H1 (cell line): ENCODE results near the gene CEP57. TPM values are rescaled to one million over a fixed set of nuclear protein-coding genes. Genes with fewer than 3 reads are reported as not detected.
A peak's percentile ranks its signal among the peaks of the same experiment; 100 is the strongest.

Experiments
- CTCF ChIA-PET: fragments of 300-600 bp; sonication (Branson Sonifier 250); formaldehyde crosslinking; loops from one replicate; lab custom pipeline; 2021; ENCODE audit not compliant: partially characterized antibody; lab: Charles Lee
- POLR2A ChIA-PET: fragments of 300-600 bp; sonication (Branson Sonifier 250); formaldehyde crosslinking; loops from one replicate; lab custom pipeline; 2021; ENCODE audit warnings: inconsistent platforms; ENCODE audit not compliant: partially characterized antibody; lab: Charles Lee
- DNase-seq, 2 experiments: peaks; one replicate each; pipeline versions ENCODE4 v3.0.0 to v3.0.0-alpha.2; 2010 to 2022; ENCODE audit warnings: low spot score in 2 of 2, low read depth in 1 of 2, mixed read lengths in 1 of 2
- FAIRE-seq: peaks from 2 replicates; lab custom pipeline; 2011; peaks lifted over from hg19 to GRCh38; lab: Jason Lieb, UNC
- H2AFZ ChIP-seq: 2 replicates; pipeline ENCODE4 v1.8.1; 2012; ENCODE audit warnings: low read length, inconsistent platforms
- H2AK5ac ChIP-seq: 2 replicates; pipeline ENCODE4 v1.6.1; 2013; ENCODE audit warnings: low read depth, low read length
- H2BK120ac ChIP-seq: replicated peaks from 2 replicates; pipeline ENCODE3; 2013; ENCODE audit warnings: low read depth, low read length, inconsistent platforms
- H2BK12ac ChIP-seq: 2 replicates; pipeline ENCODE4 v1.6.1; 2013; ENCODE audit warnings: low read depth, low read length
- H2BK15ac ChIP-seq: 2 replicates; pipeline ENCODE4 v1.6.1; 2013; ENCODE audit warnings: low read length
- H2BK20ac ChIP-seq: 2 replicates; pipeline ENCODE4 v1.6.1; 2013; ENCODE audit warnings: low read length
- H2BK5ac ChIP-seq: 2 replicates; pipeline ENCODE4 v1.6.1; 2013; ENCODE audit warnings: low read depth, low read length
- H3K14ac ChIP-seq: 2 replicates; pipeline ENCODE4 v1.6.1; 2013; ENCODE audit warnings: inconsistent platforms; ENCODE audit not compliant: insufficient read length
- H3K18ac ChIP-seq: 2 replicates; pipeline ENCODE4 v1.6.1; 2013; ENCODE audit warnings: low read length; ENCODE audit errors: extremely low read depth
- H3K23ac ChIP-seq: 2 replicates; pipeline ENCODE4 v1.6.1; 2013; ENCODE audit warnings: inconsistent platforms; ENCODE audit not compliant: insufficient read length
- H3K23me2 ChIP-seq: 2 replicates; pipeline ENCODE4 v1.6.1; 2013; ENCODE audit warnings: low read depth, low read length
- H3K27ac ChIP-seq: 2 replicates; pipeline ENCODE4 v1.6.1; 2011; ENCODE audit warnings: low read depth, low read length, inconsistent platforms
- H3K27me3 ChIP-seq, 4 experiments: replicated peaks in 1 of 4; 1 replicate in 1 of 4; 2 replicates in 3 of 4; pipeline versions ENCODE4 v1.6.1 to v1.8.1; 2011 to 2013; ENCODE audit warnings: low read length in 3 of 4, mild to moderate bottlenecking in 3 of 4, inconsistent platforms in 2 of 4, mixed read lengths in 2 of 4, moderate library complexity in 1 of 4; ENCODE audit not compliant: control insufficient read depth in 3 of 4, insufficient read depth in 3 of 4; ENCODE audit errors: extremely low read depth in 1 of 4
- H3K36me3 ChIP-seq, 4 experiments: 2 replicates each; pipeline versions ENCODE4 v1.6.1 to v1.8.1; 2011 to 2013; ENCODE audit warnings: mild to moderate bottlenecking in 4 of 4, low read length in 3 of 4, moderate library complexity in 2 of 4, control low read depth in 1 of 4, inconsistent platforms in 1 of 4; ENCODE audit not compliant: insufficient read depth in 4 of 4, control insufficient read depth in 2 of 4
- H3K4ac ChIP-seq: replicated peaks from 2 replicates; pipeline ENCODE3; 2013; ENCODE audit warnings: low read length, low read depth, mixed read lengths, inconsistent platforms; ENCODE audit not compliant: insufficient read length
- H3K4me1 ChIP-seq, 4 experiments: replicated peaks in 1 of 4; 1 replicate in 1 of 4; 2 replicates in 3 of 4; pipeline versions ENCODE4 v1.6.1 to v1.8.1; 2011 to 2013; ENCODE audit warnings: low read length in 3 of 4, inconsistent platforms in 2 of 4, mixed read lengths in 1 of 4; ENCODE audit not compliant: insufficient read depth in 4 of 4, control insufficient read depth in 3 of 4
- H3K4me2 ChIP-seq, 2 experiments: 2 replicates each; pipeline versions ENCODE4 v1.6.1 to v1.8.1; 2011 to 2013; ENCODE audit warnings: low read depth in 2 of 2, low read length in 2 of 2, control low read depth in 1 of 2, inconsistent platforms in 1 of 2, mild to moderate bottlenecking in 1 of 2; ENCODE audit not compliant: insufficient read depth in 1 of 2
- H3K4me3 ChIP-seq, 4 experiments: fragments of 200-600, 300-600 bp in 1 of 4; sonication (generic), shearing (Covaris generic), sonication (Bioruptor Twin) in 1 of 4; 2 replicates each; pipeline versions ENCODE4 v1.5.1 to v1.8.1; 2011 to 2016; ENCODE audit warnings: low read length in 4 of 4, low read depth in 3 of 4, control low read depth in 2 of 4, inconsistent platforms in 2 of 4, mild to moderate bottlenecking in 2 of 4, mixed read lengths in 1 of 4, moderate library complexity in 1 of 4; ENCODE audit not compliant: insufficient read depth in 2 of 4; ENCODE audit errors: extremely low read depth in 1 of 4
- H3K56ac ChIP-seq: replicated peaks from 2 replicates; pipeline ENCODE3; 2013; ENCODE audit warnings: low read depth, mild to moderate bottlenecking, mixed read lengths, low read length, inconsistent platforms; ENCODE audit not compliant: insufficient read length
- H3K79me1 ChIP-seq: 2 replicates; pipeline ENCODE4 v1.6.1; 2013; ENCODE audit warnings: low read depth, low read length, control low read depth
- H3K79me2 ChIP-seq, 2 experiments: 2 replicates each; pipeline versions ENCODE4 v1.6.1 to v1.8.1; 2012 to 2013; ENCODE audit warnings: low read length in 2 of 2, mild to moderate bottlenecking in 2 of 2, inconsistent platforms in 1 of 2; ENCODE audit not compliant: insufficient read depth in 2 of 2, control insufficient read depth in 1 of 2
- H3K9ac ChIP-seq, 4 experiments: replicated peaks in 1 of 4; 1 replicate in 1 of 4; 2 replicates in 3 of 4; pipeline versions ENCODE4 v1.6.1 to v1.8.1; 2011 to 2013; ENCODE audit warnings: low read depth in 3 of 4, low read length in 3 of 4, control low read depth in 2 of 4, mild to moderate bottlenecking in 2 of 4, moderate library complexity in 2 of 4, inconsistent platforms in 1 of 4; ENCODE audit errors: extremely low read depth in 1 of 4
- H3K9me3 ChIP-seq, 2 experiments: 2 replicates each; pipeline versions ENCODE4 v1.6.1 to v1.8.1; 2012 to 2013; ENCODE audit warnings: mild to moderate bottlenecking in 2 of 2, moderate library complexity in 2 of 2, control low read depth in 1 of 2, inconsistent platforms in 1 of 2, low read depth in 1 of 2, low read length in 1 of 2, mixed read lengths in 1 of 2; ENCODE audit not compliant: insufficient read depth in 2 of 2
- H4K20me1 ChIP-seq, 2 experiments: replicated peaks in 1 of 2; 2 replicates each; pipeline versions ENCODE3 to v1.8.1; 2011 to 2013; ENCODE audit warnings: inconsistent platforms in 2 of 2, low read length in 2 of 2, mild to moderate bottlenecking in 1 of 2; ENCODE audit not compliant: insufficient read depth in 2 of 2, control insufficient read depth in 1 of 2
- H4K5ac ChIP-seq: 2 replicates; pipeline ENCODE4 v1.6.1; 2013; ENCODE audit warnings: low read length, low read depth, mixed read lengths, inconsistent platforms; ENCODE audit not compliant: insufficient read length
- H4K8ac ChIP-seq: 2 replicates; pipeline ENCODE4 v1.8.0; 2013; ENCODE audit warnings: mild to moderate bottlenecking, moderate library complexity, low read length, inconsistent platforms; ENCODE audit not compliant: insufficient read depth; ENCODE audit errors: extremely low read depth
- H4K91ac ChIP-seq: replicated peaks from 2 replicates; pipeline ENCODE3; 2013; ENCODE audit warnings: low read length, mixed read lengths, inconsistent platforms; ENCODE audit not compliant: insufficient read length
- BCL11A ChIP-seq, 2 experiments: IDR thresholded peaks; one replicate each; pipeline ENCODE4 v1.6.1; 2011; ENCODE audit warnings: low read depth in 2 of 2, low read length in 2 of 2, mild to moderate bottlenecking in 2 of 2
- CBX8 ChIP-seq: fragments of 300-800, 300-1000 bp; sonication (generic); IDR thresholded peaks from 2 replicates; pipeline ENCODE4 v1.7.1; 2016; ENCODE audit warnings: low read depth, low read length, borderline replicate concordance
- CEBPB ChIP-seq: IDR thresholded peaks from 2 replicates; pipeline ENCODE4 v1.6.1; 2012; ENCODE audit warnings: low read depth, low read length
- RAD21 ChIP-seq, 2 experiments: IDR thresholded peaks in 1 of 2; conservative IDR thresholded peaks in 1 of 2; 2 replicates each; pipeline ENCODE4 v1.6.1; 2011; ENCODE audit warnings: low read depth in 2 of 2, low read length in 2 of 2, improper control_type of control experiment in 1 of 2, inconsistent platforms in 1 of 2, mild to moderate bottlenecking in 1 of 2, moderate library complexity in 1 of 2
- SAP30 ChIP-seq: fragments of 300-600 bp; sonication (generic); IDR thresholded peaks from 2 replicates; pipeline ENCODE4 v1.7.1; 2012; ENCODE audit warnings: low read length, moderate library complexity, mild to moderate bottlenecking, inconsistent platforms; ENCODE audit not compliant: insufficient read depth, insufficient replicate concordance
- SIN3A ChIP-seq, 2 experiments: IDR thresholded peaks in 1 of 2; conservative IDR thresholded peaks in 1 of 2; 2 replicates each; pipeline ENCODE4 v1.6.1; 2011 to 2012; ENCODE audit warnings: low read length in 2 of 2, improper control_type of control experiment in 1 of 2, low read depth in 1 of 2, mild to moderate bottlenecking in 1 of 2
- WGBS, 2 experiments: shearing (Covaris generic) in 1 of 2; methylation state at CpG; one replicate each; pipeline versions ENCODE4 v1.1.6 to v1.1.7; 2013 to 2015; ENCODE audit warnings: low lambda C conversion rate in 2 of 2, mixed read lengths in 2 of 2, inconsistent platforms in 1 of 2, low coverage in 1 of 2, missing lambda C conversion rate in 1 of 2; ENCODE audit not compliant: insufficient replicate concordance in 2 of 2, insufficient coverage in 1 of 2, insufficient read length in 1 of 2; ENCODE audit errors: extremely low coverage in 1 of 2, missing lambda C conversion rate in 1 of 2; 5-methylcytosine and 5-hydroxymethylcytosine counted together
- polyA plus RNA-seq, 7 experiments: library from polyadenylated mRNA; depleted of rRNA in 3 of 7; stranded (reverse) in 5 of 7; unstranded in 2 of 7; fragments of >200 nt in 5 of 7; fragments of 200-250 nt in 2 of 7; gene quantifications; 1 replicate in 5 of 7; 2 replicates in 1 of 7; 4 replicates in 1 of 7; pipeline versions ENCODE4 v1.2.1 to v1.2.3, GENCODE V29; 2011 to 2013; ENCODE audit warnings: missing spikeins in 2 of 7, mixed read lengths in 2 of 7
- total RNA-seq: library from RNA; stranded (reverse); fragmentation: NEBNext Ultra II Directional; extraction: Animal tissue kit (Norgen Biotek cat#: 25700); gene quantifications from 2 replicates; pipeline ENCODE4 v1.2.1, GENCODE V29; 2021
- TF ChIP-seq, protein P1 (sequence below): IDR thresholded peaks from 2 replicates; pipeline ENCODE4 v1.6.1; 2011; ENCODE audit warnings: low read depth, mild to moderate bottlenecking, low read length; ENCODE audit not compliant: insufficient read depth
- TF ChIP-seq, protein P2 (sequence below): IDR thresholded peaks from 2 replicates; pipeline ENCODE4 v1.6.1; 2011; ENCODE audit warnings: low read length, improper control_type of control experiment

CEP57 gene
- total and polyA plus RNA-seq, 2 of the 8 experiments (the other 6 are each of a cell fraction or from before 2014, with no cell fraction given) = 26.3 to 72.7 TPM

DNA sequence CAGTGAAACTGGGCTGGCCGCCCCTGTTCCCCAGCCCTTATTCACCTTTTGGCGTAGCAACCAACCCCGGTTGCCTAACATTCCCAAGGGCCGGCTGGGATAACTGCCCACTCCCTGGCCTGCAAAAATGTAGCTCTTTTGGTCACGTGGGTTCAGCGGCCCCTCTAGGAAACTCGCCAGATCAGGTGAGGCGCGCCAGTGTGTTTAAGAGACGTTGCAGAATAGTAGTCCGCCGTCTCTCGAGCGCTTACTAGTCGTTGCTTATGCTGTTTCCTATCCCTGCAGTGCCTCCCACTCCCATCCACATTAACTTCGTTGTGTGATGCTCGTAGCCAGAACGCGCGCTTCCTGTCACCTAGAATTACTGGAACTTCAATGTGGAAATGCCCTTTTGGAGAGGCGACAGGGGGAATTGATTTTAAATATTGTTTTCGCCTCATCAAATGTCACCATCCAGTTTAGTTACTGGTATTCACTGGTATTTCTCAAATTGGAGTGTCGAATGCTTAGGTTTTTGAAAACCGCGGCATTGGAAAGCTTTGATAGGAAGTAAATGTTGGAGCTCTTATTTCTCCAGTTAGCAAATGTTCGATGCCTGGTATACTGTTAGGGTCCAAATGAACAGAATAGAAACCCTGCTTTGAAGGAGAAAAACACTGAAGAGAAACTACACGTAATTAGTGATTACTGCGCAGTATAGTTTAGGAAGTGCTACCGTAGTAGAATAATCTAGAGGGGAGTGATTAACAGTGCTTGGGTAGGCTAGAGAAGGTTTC is 823 bp downstream of the CEP57 start:
- Histone ChIP-seq H3K79me2 (peaks cover 18 to 70% of the 10 kb centered on the region in 2 experiments), H2BK12ac (peak overlapping the region; percentile 54; the same call in 1 of the 2 replicates), H2AFZ (0 out of 2 replicates have a peak overlapping the region, but pooled peaks have one; percentile 7), H3K79me1 (no peaks in the 10 kb centered on the region), H2BK5ac (peak overlapping the region; percentile 87; the same call in 1 of the 2 replicates), H3K56ac (peak overlapping the region; percentile 81), H3K4me3 (peak overlapping the region; percentile 84 to 95 (median 92)), H3K4me1 (peaks cover 0 to 9% (median 0%) of the 10 kb centered on the region in 4 experiments; a peak in 1 of 7 replicates), H4K5ac (peak overlapping the region; percentile 31), H3K4ac (no peak overlapping the region), H4K8ac (peak overlapping the region; percentile 99), H3K23ac (no peak overlapping the region), H3K9ac (peak overlapping the region; percentile 68 to 98 (median 95)), H3K23me2 (peaks cover 6% of the 10 kb centered on the region), H3K4me2 (peak overlapping the region; percentile 68 to 84), H3K14ac (no peak overlapping the region), H2BK15ac (0 out of 2 replicates have a peak overlapping the region, but pooled peaks have one; percentile 40), H2BK20ac (no peak overlapping the region), H3K27me3 (no peaks in the 10 kb centered on the region), H2AK5ac (no peak overlapping the region), H3K27ac (peak overlapping the region; percentile 98), H4K91ac (peak overlapping the region; percentile 7), H4K20me1 (peaks cover 2 to 6% of the 10 kb centered on the region in 2 experiments), H3K9me3 (no peaks in the 10 kb centered on the region), H3K36me3 (peaks cover 0 to 13% (median 2%) of the 10 kb centered on the region in 4 experiments; a peak in 3 of 8 replicates), H2BK120ac (no peak overlapping the region), H3K18ac (no peak overlapping the region)
- ChIA-PET CTCF (interaction anchor here (1.0 to 3.1 kb wide), 6 partner anchors 9 to 724 kb away, joined by 3 to 9 read pairs (median 4); no protein-coding TSS in a partner anchor), POLR2A (interaction anchor here (0.6 to 2.9 kb wide), 13 partner anchors 9 to 730 kb away, joined by 3 to 20 read pairs (median 7); partner anchors contain the start of genes CCDC82, JRKL and SRSF8)
- no peak for FAIRE-seq
- no peak for DNase-seq
- WGBS, 2 experiments = 11% methylated on average over 29 of the region's 29 CpGs; no CpG with 5 or more reads in 1 of the 2 experiments
- TF ChIP-seq RAD21 (IDR thresholded peaks at IDR 0.05 in 1 of 2, conservative IDR thresholded peaks at IDR 0.05 in 1 of 2; ENCODE audit: low read depth in 2 of 2, low read length in 2 of 2) (no peak), BCL11A (IDR thresholded peaks at IDR 0.05; ENCODE audit: low read depth in 2 of 2, low read length in 2 of 2) (no peak), CEBPB (no peak), SAP30 (no peak), SIN3A (conservative IDR thresholded peaks at IDR 0.05 in 1 of 2, IDR thresholded peaks at IDR 0.05 in 1 of 2; ENCODE audit: low read depth in 1 of 2, low read length in 2 of 2) (peak in 1 of 2 experiments; percentile 40; a peak in 2 of 4 replicates), CBX8 (no peak)
- TF ChIP-seq, protein P1, sequence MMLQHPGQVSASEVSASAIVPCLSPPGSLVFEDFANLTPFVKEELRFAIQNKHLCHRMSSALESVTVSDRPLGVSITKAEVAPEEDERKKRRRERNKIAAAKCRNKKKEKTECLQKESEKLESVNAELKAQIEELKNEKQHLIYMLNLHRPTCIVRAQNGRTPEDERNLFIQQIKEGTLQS = no peak
- TF ChIP-seq, protein P2, sequence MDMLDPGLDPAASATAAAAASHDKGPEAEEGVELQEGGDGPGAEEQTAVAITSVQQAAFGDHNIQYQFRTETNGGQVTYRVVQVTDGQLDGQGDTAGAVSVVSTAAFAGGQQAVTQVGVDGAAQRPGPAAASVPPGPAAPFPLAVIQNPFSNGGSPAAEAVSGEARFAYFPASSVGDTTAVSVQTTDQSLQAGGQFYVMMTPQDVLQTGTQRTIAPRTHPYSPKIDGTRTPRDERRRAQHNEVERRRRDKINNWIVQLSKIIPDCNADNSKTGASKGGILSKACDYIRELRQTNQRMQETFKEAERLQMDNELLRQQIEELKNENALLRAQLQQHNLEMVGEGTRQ = peak; percentile 75
